ENCODE measurements around the gene ARHGEF16.

- TF ChIP-seq CTCF (IDR thresholded peaks at IDR 0.05) (no peak), EP300 (IDR thresholded peaks at IDR 0.05) (no peak), POLR2AphosphoS5 (IDR thresholded peaks at IDR 0.05) (no peak), POLR2A (IDR thresholded peaks at IDR 0.05) (no peak)
Observed at GRCh38 chr1:3467096-3468036, 12.9 kb downstream of the ARHGEF16 start.
